Breast epithelium (tissue), 3 donors: ENCODE data around the gene NXPE4.

Experiments
- POLR2A ChIP-seq: fragments of 450-650 bp; IDR thresholded peaks from one replicate; pipeline ENCODE4 v1.6.1; 2016; ENCODE audit warnings: antibody characterized with exemption, mild to moderate bottlenecking, moderate library complexity
- TF ChIP-seq, protein P1 (sequence below), 3 donors: fragments of 450-650 bp; IDR thresholded peaks; one replicate each; pipeline ENCODE4 v1.5.1; 2016 to 2017; ENCODE audit warnings: antibody characterized with exemption in 3 of 3, mild to moderate bottlenecking in 3 of 3, moderate library complexity in 3 of 3

DNA sequence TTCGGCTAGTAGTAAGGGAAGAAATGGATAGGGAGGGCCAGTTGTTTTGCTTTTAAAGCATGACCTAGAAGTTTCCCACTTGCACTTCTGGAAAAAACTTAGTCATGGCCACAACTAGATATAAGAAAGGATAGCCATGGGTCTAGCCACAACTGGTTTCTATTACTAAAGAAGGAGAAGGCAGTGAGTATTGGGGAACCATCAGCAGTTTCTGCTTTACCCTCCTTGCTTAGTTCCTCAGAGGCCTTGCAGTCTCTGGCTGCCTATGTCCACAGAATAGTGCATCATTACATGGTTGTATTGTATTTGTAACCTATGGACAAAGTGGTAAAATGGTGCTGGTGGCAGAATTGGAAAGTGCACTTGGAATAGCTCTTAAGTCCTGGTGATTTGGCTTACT, 71.5 kb downstream of the NXPE4 start:
- TF ChIP-seq, protein P1, sequence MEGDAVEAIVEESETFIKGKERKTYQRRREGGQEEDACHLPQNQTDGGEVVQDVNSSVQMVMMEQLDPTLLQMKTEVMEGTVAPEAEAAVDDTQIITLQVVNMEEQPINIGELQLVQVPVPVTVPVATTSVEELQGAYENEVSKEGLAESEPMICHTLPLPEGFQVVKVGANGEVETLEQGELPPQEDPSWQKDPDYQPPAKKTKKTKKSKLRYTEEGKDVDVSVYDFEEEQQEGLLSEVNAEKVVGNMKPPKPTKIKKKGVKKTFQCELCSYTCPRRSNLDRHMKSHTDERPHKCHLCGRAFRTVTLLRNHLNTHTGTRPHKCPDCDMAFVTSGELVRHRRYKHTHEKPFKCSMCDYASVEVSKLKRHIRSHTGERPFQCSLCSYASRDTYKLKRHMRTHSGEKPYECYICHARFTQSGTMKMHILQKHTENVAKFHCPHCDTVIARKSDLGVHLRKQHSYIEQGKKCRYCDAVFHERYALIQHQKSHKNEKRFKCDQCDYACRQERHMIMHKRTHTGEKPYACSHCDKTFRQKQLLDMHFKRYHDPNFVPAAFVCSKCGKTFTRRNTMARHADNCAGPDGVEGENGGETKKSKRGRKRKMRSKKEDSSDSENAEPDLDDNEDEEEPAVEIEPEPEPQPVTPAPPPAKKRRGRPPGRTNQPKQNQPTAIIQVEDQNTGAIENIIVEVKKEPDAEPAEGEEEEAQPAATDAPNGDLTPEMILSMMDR (IDR thresholded peaks at IDR 0.05): no peak
- TF ChIP-seq POLR2A: no peak
